ENCODE data around the gene NLRC3. TPM values are rescaled to one million over a fixed set of nuclear protein-coding genes. Genes with fewer than 3 reads are reported as not detected.
A peak's percentile ranks its signal among the peaks of the same experiment; 100 is the strongest.

NLRC3 gene
- total RNA-seq, 1 donor from 2014 or later: 0.23 TPM

- Histone ChIP-seq H3K27ac (ENCODE audit: low read depth, low read length) (no peak overlapping the region), H3K9ac (ENCODE audit: low read length) (no peak overlapping the region), H4K20me1 (ENCODE audit: insufficient read depth, low read length) (no peaks in the 10 kb centered on the region), H3K4me1 (ENCODE audit: insufficient read depth, low read length) (peaks cover 3% of the 10 kb centered on the region), H3K27me3 (ENCODE audit: insufficient read depth, low read length) (no peaks in the 10 kb centered on the region), H3K4me3 (ENCODE audit: insufficient read depth, low read depth, low read length) (no peak overlapping the region), H3K4me2 (ENCODE audit: low read length) (no peak overlapping the region), H2AFZ (ENCODE audit: low read depth, low read length) (no peak overlapping the region), H3K79me2 (ENCODE audit: insufficient read depth, low read length) (peaks cover 5% of the 10 kb centered on the region), H3K9me3 (ENCODE audit: insufficient read depth, low read depth, low read length) (no peaks in the 10 kb centered on the region), H3K36me3 (ENCODE audit: insufficient read depth, low read length) (no peaks in the 10 kb centered on the region)
- Mint-ChIP-seq H3K4me3 (ENCODE audit: unreplicated experiment) (peak overlapping the region; percentile 46), H3K9me3 (ENCODE audit: unreplicated experiment) (no peaks in the 10 kb centered on the region), H3K27ac (ENCODE audit: unreplicated experiment) (no peak overlapping the region), H3K36me3 (ENCODE audit: low read depth, unreplicated experiment) (no peaks in the 10 kb centered on the region), H3K27me3 (ENCODE audit: low read depth, unreplicated experiment) (no peaks in the 10 kb centered on the region), H3K4me1 (ENCODE audit: low read depth, unreplicated experiment) (peaks cover 7% of the 10 kb centered on the region)
- DNase-seq (ENCODE audit: low read depth) (no peak), FAIRE-seq (no peak)
- TF ChIP-seq EZH2 (IDR thresholded peaks at IDR 0.05; ENCODE audit: insufficient read depth, low read length) (no peak), CTCF (IDR thresholded peaks at IDR 0.05; ENCODE audit: insufficient read depth, low read depth, low read length) (no peak)
Observed at GRCh38 chr16:3498988-3499387, 78.2 kb downstream of the NLRC3 start.

GRCh38 chr16:3497771-3498170, 79.4 kb downstream of the NLRC3 start:
- Histone ChIP-seq H3K27me3 (ENCODE audit: insufficient read depth, low read length) (no peaks in the 10 kb centered on the region), H4K20me1 (ENCODE audit: insufficient read depth, low read length) (no peaks in the 10 kb centered on the region), H3K4me3 (ENCODE audit: insufficient read depth, low read depth, low read length) (no peak overlapping the region), H3K79me2 (ENCODE audit: insufficient read depth, low read length) (peaks cover 5% of the 10 kb centered on the region), H3K9ac (ENCODE audit: low read length) (no peak overlapping the region), H3K9me3 (ENCODE audit: insufficient read depth, low read depth, low read length) (no peaks in the 10 kb centered on the region), H2AFZ (ENCODE audit: low read depth, low read length) (no peak overlapping the region), H3K4me2 (ENCODE audit: low read length) (no peak overlapping the region), H3K36me3 (ENCODE audit: insufficient read depth, low read length) (no peaks in the 10 kb centered on the region), H3K4me1 (ENCODE audit: insufficient read depth, low read length) (peaks cover 3% of the 10 kb centered on the region), H3K27ac (ENCODE audit: low read depth, low read length) (no peak overlapping the region)
- TF ChIP-seq CTCF (IDR thresholded peaks at IDR 0.05; ENCODE audit: insufficient read depth, low read depth, low read length) (no peak), EZH2 (IDR thresholded peaks at IDR 0.05; ENCODE audit: insufficient read depth, low read length) (no peak)
- H3K27me3 Mint-ChIP-seq (ENCODE audit: low read depth, unreplicated experiment): no peaks in the 10 kb centered on the region
- H3K4me1 Mint-ChIP-seq (ENCODE audit: low read depth, unreplicated experiment): peaks cover 7% of the 10 kb centered on the region
- H3K9me3 Mint-ChIP-seq (ENCODE audit: unreplicated experiment): no peaks in the 10 kb centered on the region
- DNase-seq (ENCODE audit: low read depth) (no peak), FAIRE-seq (no peak)
- H3K27ac Mint-ChIP-seq (ENCODE audit: unreplicated experiment): no peak overlapping the region
- H3K4me3 Mint-ChIP-seq (ENCODE audit: unreplicated experiment): no peak overlapping the region
- H3K36me3 Mint-ChIP-seq (ENCODE audit: low read depth, unreplicated experiment): no peaks in the 10 kb centered on the region

GRCh38 chr16:3496386-3496785, 80.8 kb downstream of the NLRC3 start:
- no peak overlapping the region for H3K4me3 ChIP-seq (ENCODE audit: insufficient read depth, low read depth, low read length)
- no peak overlapping the region for H3K4me2 ChIP-seq (ENCODE audit: low read length)
- DNase-seq (ENCODE audit: low read depth): no peak
- H4K20me1 ChIP-seq (ENCODE audit: insufficient read depth, low read length): no peaks in the 10 kb centered on the region
- no peaks in the 10 kb centered on the region for H3K27me3 ChIP-seq (ENCODE audit: insufficient read depth, low read length)
- H3K27me3 Mint-ChIP-seq (ENCODE audit: low read depth, unreplicated experiment): no peaks in the 10 kb centered on the region
- no peak overlapping the region for H3K9ac ChIP-seq (ENCODE audit: low read length)
- no peak for FAIRE-seq
- H3K9me3 Mint-ChIP-seq (ENCODE audit: unreplicated experiment): no peaks in the 10 kb centered on the region
- no peak overlapping the region for H3K4me3 Mint-ChIP-seq (ENCODE audit: unreplicated experiment)
- no peak overlapping the region for H3K27ac Mint-ChIP-seq (ENCODE audit: unreplicated experiment)
- H3K4me1 Mint-ChIP-seq (ENCODE audit: low read depth, unreplicated experiment): no peaks in the 10 kb centered on the region
- H3K9me3 ChIP-seq (ENCODE audit: insufficient read depth, low read depth, low read length): no peaks in the 10 kb centered on the region
- H3K79me2 ChIP-seq (ENCODE audit: insufficient read depth, low read length): no peaks in the 10 kb centered on the region
- H2AFZ ChIP-seq (ENCODE audit: low read depth, low read length): no peak overlapping the region
- no peaks in the 10 kb centered on the region for H3K36me3 Mint-ChIP-seq (ENCODE audit: low read depth, unreplicated experiment)
- H3K27ac ChIP-seq (ENCODE audit: low read depth, low read length): no peak overlapping the region
- H3K36me3 ChIP-seq (ENCODE audit: insufficient read depth, low read length): no peaks in the 10 kb centered on the region
- no peaks in the 10 kb centered on the region for H3K4me1 ChIP-seq (ENCODE audit: insufficient read depth, low read length)
- TF ChIP-seq CTCF (IDR thresholded peaks at IDR 0.05; ENCODE audit: insufficient read depth, low read depth, low read length): no peak
- TF ChIP-seq EZH2 (IDR thresholded peaks at IDR 0.05; ENCODE audit: insufficient read depth, low read length): no peak
